ENCODE results near the gene OR2B6. TPM values are rescaled to one million over a fixed set of nuclear protein-coding genes. Genes with fewer than 3 reads are reported as not detected.

Gene OR2B6
- total and polyA plus RNA-seq, 12 donors: not detected

GRCh38 chr6:28002161-28002560, 45.1 kb downstream of the OR2B6 start:
- no peaks in the 10 kb centered on the region for H3K4me1 ChIP-seq
- no peaks in the 10 kb centered on the region for H3K36me3 ChIP-seq
- H3K9me3 ChIP-seq: no peaks in the 10 kb centered on the region
- TF ChIP-seq CTCF (IDR thresholded peaks at IDR 0.05): no peak
- DNase-seq (no peak), ATAC-seq (no peak)
- WGBS, 2 donors: 91 to 97% methylated on average over 5 of the region's 5 CpGs
- intact Hi-C loops (cut with DNase I): no loop called here
- H3K27ac ChIP-seq: no peak overlapping the region
- H3K27me3 ChIP-seq: peaks cover 0 to 12% (median 0%) of the 10 kb centered on the region in 7 donors
- no peak overlapping the region for H3K4me3 ChIP-seq

- Histone ChIP-seq H3K27me3 (peaks cover 0 to 12% (median 0%) of the 10 kb centered on the region in 7 donors), H3K27ac (no peak overlapping the region), H3K4me3 (no peak overlapping the region), H3K9me3 (no peaks in the 10 kb centered on the region), H3K4me1 (no peaks in the 10 kb centered on the region), H3K36me3 (no peaks in the 10 kb centered on the region)
- no peak for TF ChIP-seq CTCF (IDR thresholded peaks at IDR 0.05)
- DNase-seq (no peak), ATAC-seq (no peak)
- intact Hi-C loops (cut with DNase I): no loop called here
- WGBS, 2 donors: 75 to 80% methylated on average over 5 of the region's 5 CpGs
Observed at GRCh38 chr6:28003059-28003458, 46.0 kb downstream of the OR2B6 start.

GRCh38 chr6:28003661-28004060, 46.6 kb downstream of the OR2B6 start:
- no peak for TF ChIP-seq CTCF (IDR thresholded peaks at IDR 0.05)
- Histone ChIP-seq H3K27me3 (peaks cover 0 to 12% (median 0%) of the 10 kb centered on the region in 7 donors), H3K27ac (no peak overlapping the region), H3K9me3 (no peaks in the 10 kb centered on the region), H3K4me3 (no peak overlapping the region), H3K36me3 (no peaks in the 10 kb centered on the region), H3K4me1 (no peaks in the 10 kb centered on the region)
- intact Hi-C loops (cut with DNase I): no loop called here
- 67 to 68% methylated on average over 3 of the region's 3 CpGs for WGBS, 2 donors
- DNase-seq: no peak
- ATAC-seq: no peak

GRCh38 chr6:28004350-28005151, 47.5 kb downstream of the OR2B6 start:
- no peak for TF ChIP-seq CTCF (IDR thresholded peaks at IDR 0.05)
- no peak overlapping the region for H3K4me3 ChIP-seq
- WGBS, 2 donors: 73 to 83% methylated on average over 5 of the region's 5 CpGs
- DNase-seq: no peak
- no peak for ATAC-seq
- no peaks in the 10 kb centered on the region for H3K4me1 ChIP-seq
- intact Hi-C loops (cut with DNase I): no loop called here
- H3K9me3 ChIP-seq: no peaks in the 10 kb centered on the region
- H3K27ac ChIP-seq: no peak overlapping the region
- peaks cover 0 to 12% (median 0%) of the 10 kb centered on the region in 7 donors for H3K27me3 ChIP-seq
- H3K36me3 ChIP-seq: no peaks in the 10 kb centered on the region

Measured in heart right ventricle (tissue), 16 donors.